Neural crest cell (in vitro differentiated cells): Measurements from ENCODE around the gene EFL1. TPM values are rescaled to one million over a fixed set of nuclear protein-coding genes. Genes with fewer than 3 reads are reported as not detected.
A peak's percentile ranks its signal among the peaks of the same experiment; 100 is the strongest.

Source experiments
- DNase-seq: peaks from one replicate; pipeline ENCODE4 v3.0.0; 2021; ENCODE audit warnings: low read depth, mixed read lengths, low spot score
- H3K27ac Mint-ChIP-seq: one replicate; pipeline ENCODE4 v1.8.0; 2021; ENCODE audit warnings: mild to moderate bottlenecking, mixed read lengths; ENCODE audit not compliant: unreplicated experiment
- H3K27me3 Mint-ChIP-seq: 2 replicates; pipeline ENCODE4 v1.8.0; 2021; ENCODE audit warnings: low read depth, mild to moderate bottlenecking, mixed read lengths
- H3K36me3 Mint-ChIP-seq: 2 replicates; pipeline ENCODE4 v1.8.0; 2021; ENCODE audit warnings: low read depth, mild to moderate bottlenecking, mixed read lengths
- H3K4me1 Mint-ChIP-seq: 2 replicates; pipeline ENCODE4 v1.8.0; 2021; ENCODE audit warnings: mixed read lengths
- H3K4me3 Mint-ChIP-seq: one replicate; pipeline ENCODE4 v1.8.0; 2021; ENCODE audit warnings: mild to moderate bottlenecking, mixed read lengths
- H3K9me3 Mint-ChIP-seq: 2 replicates; pipeline ENCODE4 v1.8.0; 2021; ENCODE audit warnings: mixed read lengths
- CTCF ChIP-seq: fragments of 200-600 bp; sonication (generic); conservative IDR thresholded peaks from 2 replicates; pipeline ENCODE4 v1.5.0; 2021; ENCODE audit warnings: antibody characterized with exemption, mild to moderate bottlenecking
- total RNA-seq: library from RNA; stranded (reverse); gene quantifications from 2 replicates; pipeline ENCODE4 v1.2.1, GENCODE V29; 2021

EFL1 gene
- total RNA-seq, 1 donor from 2014 or later: 28.5 TPM

DNA sequence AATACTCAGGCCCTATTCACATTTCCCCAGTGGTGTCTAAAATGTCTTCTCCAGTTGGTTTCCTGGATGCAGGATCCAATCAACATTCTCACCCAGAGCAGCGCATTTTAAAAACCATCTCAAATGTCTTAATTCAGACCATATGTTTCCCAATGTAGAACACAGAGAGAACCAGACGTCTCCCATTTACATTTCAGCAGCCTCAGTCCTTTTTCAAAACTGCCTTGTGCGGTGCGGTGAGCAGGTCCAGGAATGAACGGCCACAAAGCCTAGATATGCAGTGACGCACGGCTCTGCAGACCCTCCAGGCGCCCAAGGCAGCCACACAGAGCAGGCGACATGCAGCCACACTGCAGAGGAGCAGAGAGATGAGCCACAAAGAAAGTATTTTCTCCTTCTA is 150.6 kb downstream of the EFL1 start:
- Mint-ChIP-seq H3K4me1 (peaks cover 6% of the 10 kb centered on the region), H3K27ac (no peak overlapping the region), H3K4me3 (no peak overlapping the region), H3K27me3 (no peaks in the 10 kb centered on the region), H3K9me3 (peaks cover 5% of the 10 kb centered on the region), H3K36me3 (peaks cover 2% of the 10 kb centered on the region)
- no peak for DNase-seq
- TF ChIP-seq CTCF: no peak

GRCh38 chr15:82110144-82110543 is 152.4 kb downstream of the EFL1 start:
- TF ChIP-seq CTCF: no peak
- H3K27ac Mint-ChIP-seq: no peak overlapping the region
- peaks cover 2% of the 10 kb centered on the region for H3K36me3 Mint-ChIP-seq
- DNase-seq: no peak
- no peaks in the 10 kb centered on the region for H3K27me3 Mint-ChIP-seq
- H3K9me3 Mint-ChIP-seq: peaks cover 5% of the 10 kb centered on the region
- peaks cover 6% of the 10 kb centered on the region for H3K4me1 Mint-ChIP-seq
- H3K4me3 Mint-ChIP-seq: no peak overlapping the region

DNA sequence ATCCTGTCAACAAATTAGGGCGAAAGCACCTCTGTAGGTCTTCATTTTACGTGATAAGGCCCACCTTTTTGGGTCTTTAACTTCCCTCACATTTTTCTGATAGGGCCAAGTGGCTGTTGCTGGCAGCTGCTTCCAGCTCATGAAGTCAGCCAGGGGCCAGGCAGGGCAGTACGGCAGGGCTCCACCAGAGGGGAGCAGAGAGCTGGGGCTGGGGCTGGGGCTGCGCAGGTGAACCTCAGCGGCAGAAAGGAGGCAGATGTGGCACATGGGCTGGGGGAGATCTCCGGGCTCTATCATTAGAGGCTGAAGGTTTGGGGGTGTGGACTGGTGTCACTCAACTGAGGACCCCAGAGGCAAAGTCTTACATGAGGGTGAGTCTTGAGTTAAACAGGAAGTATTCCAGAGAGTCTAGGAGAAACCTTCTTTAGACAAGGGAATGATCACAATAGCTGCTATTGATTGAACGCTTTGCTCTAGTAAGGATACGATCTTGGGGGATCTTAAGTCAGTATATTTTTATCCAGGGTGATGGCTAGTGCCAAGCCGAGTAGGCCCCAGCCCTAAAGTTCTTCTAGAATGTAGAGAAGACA is 153.9 kb downstream of the EFL1 start:
- Mint-ChIP-seq H3K4me3 (no peak overlapping the region), H3K9me3 (peaks cover 5% of the 10 kb centered on the region), H3K27ac (no peak overlapping the region), H3K4me1 (peaks cover 6% of the 10 kb centered on the region), H3K27me3 (no peaks in the 10 kb centered on the region), H3K36me3 (peaks cover 2% of the 10 kb centered on the region)
- peak; percentile 41 for DNase-seq
- peak; percentile 73 for TF ChIP-seq CTCF

- no peaks in the 10 kb centered on the region for H3K27me3 Mint-ChIP-seq
- H3K4me3 Mint-ChIP-seq: no peak overlapping the region
- no peak for DNase-seq
- peaks cover 3% of the 10 kb centered on the region for H3K9me3 Mint-ChIP-seq
- peaks cover 2% of the 10 kb centered on the region for H3K36me3 Mint-ChIP-seq
- peaks cover 6% of the 10 kb centered on the region for H3K4me1 Mint-ChIP-seq
- no peak for TF ChIP-seq CTCF
- no peak overlapping the region for H3K27ac Mint-ChIP-seq
Observed at GRCh38 chr15:82106679-82107078, 155.9 kb downstream of the EFL1 start.

- Mint-ChIP-seq H3K36me3 (no peaks in the 10 kb centered on the region), H3K4me1 (peaks cover 8% of the 10 kb centered on the region), H3K27ac (no peak overlapping the region), H3K9me3 (no peaks in the 10 kb centered on the region), H3K27me3 (no peaks in the 10 kb centered on the region), H3K4me3 (no peak overlapping the region)
- DNase-seq: no peak
- TF ChIP-seq CTCF: no peak
Observed at GRCh38 chr15:82105451-82106215, 156.9 kb downstream of the EFL1 start.
